GM03348 (cell line): Measurements from ENCODE around the gene GPR61.

ENCODE experiments used
- DNase-seq: peaks from one replicate; pipeline ENCODE4 v3.0.0; 2012; ENCODE audit warnings: low spot score

The GPR61 gene

DNA sequence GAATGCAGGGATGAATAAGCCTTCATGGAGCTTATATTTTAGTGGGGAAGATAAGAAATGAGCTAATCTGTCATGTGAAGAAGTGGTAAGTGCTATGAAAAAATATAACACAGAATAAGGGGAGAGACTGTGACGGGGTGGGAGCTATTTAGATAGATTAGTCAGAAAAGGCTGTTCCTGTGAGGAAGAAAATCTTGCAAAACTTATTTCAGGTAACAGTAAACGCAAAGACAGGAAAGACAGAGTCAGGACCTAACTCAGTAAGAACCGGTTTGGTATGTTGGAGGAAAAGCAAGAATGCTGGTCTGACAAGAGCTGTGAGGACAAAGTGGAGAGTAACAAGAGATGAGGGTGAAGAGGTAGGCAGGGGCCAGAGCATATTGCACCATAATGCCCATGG is 30.7 kb downstream of the GPR61 start:
- peak; percentile 16 for DNase-seq

DNA sequence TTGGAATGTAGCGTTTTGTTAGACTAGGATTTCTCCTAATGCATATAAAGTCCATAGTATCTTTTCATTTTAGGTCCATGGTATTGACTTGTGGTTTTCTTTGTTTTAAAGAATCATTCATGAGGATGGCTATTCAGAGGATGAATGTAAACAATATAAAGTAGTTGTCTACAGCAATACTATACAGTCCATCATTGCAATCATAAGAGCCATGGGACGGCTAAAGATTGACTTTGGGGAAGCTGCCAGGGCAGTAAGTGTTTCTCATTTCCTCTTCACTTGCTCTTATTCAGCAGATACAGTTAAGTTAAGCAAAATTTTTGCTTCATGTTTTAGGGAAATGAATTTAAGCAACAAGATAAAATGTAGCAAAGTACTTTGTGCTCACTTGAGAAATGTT is 34.1 kb downstream of the GPR61 start:
- no peak for DNase-seq

GRCh38 chr1:109578947-109579443 is 39.3 kb downstream of the GPR61 start:
- peak; percentile 16 for DNase-seq

DNA sequence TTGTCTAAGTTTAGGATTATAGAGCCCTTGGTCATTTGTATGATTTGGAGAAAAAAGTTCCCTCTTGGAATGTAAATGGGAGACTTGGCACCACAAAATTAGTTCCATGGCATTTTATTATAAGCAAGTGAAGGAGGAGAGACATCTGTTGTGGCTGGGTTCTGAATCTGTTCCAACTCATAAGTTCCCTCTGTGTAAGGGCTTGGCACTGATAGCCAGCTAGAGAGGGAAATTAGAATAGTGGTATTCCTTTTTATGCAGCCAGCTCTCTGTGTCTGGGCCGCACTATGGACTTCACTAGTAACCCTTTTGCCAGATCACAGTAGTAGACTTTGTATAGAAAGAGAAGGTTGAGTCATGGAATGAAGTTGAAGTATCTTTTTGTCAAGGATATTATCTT is 39.8 kb downstream of the GPR61 start:
- DNase-seq, result peak; percentile 50

GRCh38 chr1:109582021-109582420 is 42.3 kb downstream of the GPR61 start:
- DNase-seq, result no peak

GRCh38 chr1:109584766-109585165 is 45.1 kb downstream of the GPR61 start:
- no peak for DNase-seq

GRCh38 chr1:109586055-109586454 is 46.4 kb downstream of the GPR61 start:
- DNase-seq, result no peak

DNA sequence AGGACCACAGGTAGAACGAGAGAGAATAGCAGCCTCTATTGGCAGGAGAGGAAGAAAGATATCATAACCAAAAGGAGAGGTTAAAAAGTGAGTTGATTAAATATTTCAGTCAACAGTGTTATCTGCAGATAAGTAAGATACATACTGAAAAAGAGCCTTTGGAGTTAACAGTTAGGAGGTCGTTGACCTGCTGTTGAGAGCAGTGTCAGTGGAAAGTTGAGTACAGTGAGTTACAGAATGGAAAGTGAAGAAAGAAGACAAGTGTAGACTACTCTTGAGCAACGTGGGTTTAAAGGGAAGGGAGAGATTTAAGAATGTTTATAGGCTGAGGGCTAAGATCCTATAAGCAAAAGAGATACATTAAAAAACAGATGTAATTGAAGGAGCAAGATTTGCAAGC is 49.5 kb downstream of the GPR61 start:
- DNase-seq, result no peak

GRCh38 chr1:109589679-109590078 is 50.0 kb downstream of the GPR61 start:
- no peak for DNase-seq

DNA sequence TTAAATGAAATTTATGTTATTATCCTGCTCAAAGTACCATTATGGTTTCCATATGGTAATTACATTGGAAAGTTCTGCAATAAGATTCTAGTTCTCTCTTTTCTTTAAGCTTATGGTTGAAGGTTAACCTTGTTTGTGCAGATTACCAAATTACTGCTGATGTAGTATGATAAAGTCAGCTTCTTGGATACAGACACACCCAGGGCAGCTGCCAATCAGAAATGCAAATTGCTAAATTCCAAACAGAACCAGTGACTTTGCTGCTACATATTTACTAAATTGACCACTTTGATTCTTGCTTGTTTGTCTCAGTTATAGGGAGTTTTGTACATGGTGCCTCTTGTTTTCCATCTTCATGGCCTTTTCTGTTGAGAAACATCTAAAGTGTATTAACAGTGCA is 53.2 kb downstream of the GPR61 start:
- no peak for DNase-seq

DNA sequence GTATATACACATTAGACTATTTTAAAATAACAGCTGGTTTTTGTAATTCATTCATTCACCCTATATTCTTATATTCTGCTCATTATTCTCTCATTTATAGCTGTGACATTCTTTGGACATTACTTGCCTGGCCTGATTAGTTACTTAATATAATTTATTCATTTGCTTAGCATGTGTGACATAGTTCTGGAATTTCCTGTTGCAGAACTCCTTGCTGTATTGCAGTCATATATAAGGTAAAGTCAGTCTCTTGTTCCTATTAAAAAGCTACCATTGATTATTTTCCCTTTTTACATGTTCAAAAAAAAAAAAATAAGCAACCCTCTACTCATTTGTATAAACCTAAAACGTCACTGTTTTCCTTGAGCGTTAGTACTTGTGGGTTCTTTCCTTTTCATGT is 55.9 kb downstream of the GPR61 start:
- peak; percentile 35 for DNase-seq
